Stimulated activated CD8-positive, alpha-beta memory T cell treated with anti-CD3 and anti-CD28 coated beads, Interleukin-7, amount 100 ng/mL, for 1 hour (primary cell): ENCODE results near the gene PTRH2.
A peak's percentile ranks its signal among the peaks of the same experiment; 100 is the strongest.
"Not testable (repeated sequence)": the region's sequence is repeated elsewhere in the genome, so short reads cannot be mapped to it uniquely, and the experiment has no call there.

Experiments used
- DNase-seq, 2 donors: peaks; one replicate each; pipeline ENCODE4 v3.0.0-alpha.2; 2020; ENCODE audit warnings: low read depth in 2 of 2

PTRH2 gene

DNA sequence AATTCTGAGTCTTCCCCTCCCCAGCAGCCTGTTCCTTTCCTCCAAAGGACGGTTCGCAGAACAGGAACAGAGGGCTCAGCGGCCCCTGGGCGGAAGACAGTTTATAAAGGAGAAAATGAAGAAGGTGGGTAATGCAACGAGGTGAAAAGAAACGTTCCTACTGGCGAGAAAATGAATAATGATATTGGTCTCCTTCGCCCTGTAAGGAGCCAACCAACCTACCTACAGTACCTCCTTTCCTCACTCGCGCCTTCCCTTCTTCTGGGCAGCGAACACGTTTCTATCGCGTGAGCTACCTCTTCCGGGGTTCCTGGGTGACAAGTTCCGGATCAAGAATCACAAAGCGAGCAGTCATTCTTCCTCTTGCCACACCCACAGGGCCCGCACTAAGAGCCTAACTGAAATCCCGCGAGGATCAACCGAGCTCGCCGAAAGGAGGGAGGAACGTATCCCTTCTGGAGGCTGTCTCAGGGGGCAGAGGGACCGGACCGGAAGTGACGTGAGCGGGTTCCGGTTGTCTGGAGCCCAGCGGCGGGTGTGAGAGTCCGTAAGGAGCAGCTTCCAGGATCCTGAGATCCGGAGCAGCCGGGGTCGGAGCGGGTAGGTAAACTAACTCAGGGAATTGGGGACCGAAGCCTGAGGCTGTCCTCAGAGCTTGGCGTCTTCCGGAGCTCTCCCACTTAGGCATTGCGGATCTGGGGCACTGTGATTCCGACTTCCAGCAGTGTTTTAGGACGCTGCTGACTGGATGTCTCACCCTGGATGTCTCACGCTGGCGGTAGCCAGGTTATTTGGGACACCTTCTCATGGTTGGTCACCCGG, at the start of gene PTRH2, which contains the start of gene VMP1:
Gene PTRH2 (minus strand): TSS at position 282 of the 822 bp plus-strand sequence. CDS start 9,452 bp downstream, outside the sequence.
Gene VMP1 (plus strand): TSS at position 506 of the 822 bp plus-strand sequence. CDS start 23,793 bp downstream, outside the sequence.
- DNase-seq = peak; percentile 69 to 73

DNA sequence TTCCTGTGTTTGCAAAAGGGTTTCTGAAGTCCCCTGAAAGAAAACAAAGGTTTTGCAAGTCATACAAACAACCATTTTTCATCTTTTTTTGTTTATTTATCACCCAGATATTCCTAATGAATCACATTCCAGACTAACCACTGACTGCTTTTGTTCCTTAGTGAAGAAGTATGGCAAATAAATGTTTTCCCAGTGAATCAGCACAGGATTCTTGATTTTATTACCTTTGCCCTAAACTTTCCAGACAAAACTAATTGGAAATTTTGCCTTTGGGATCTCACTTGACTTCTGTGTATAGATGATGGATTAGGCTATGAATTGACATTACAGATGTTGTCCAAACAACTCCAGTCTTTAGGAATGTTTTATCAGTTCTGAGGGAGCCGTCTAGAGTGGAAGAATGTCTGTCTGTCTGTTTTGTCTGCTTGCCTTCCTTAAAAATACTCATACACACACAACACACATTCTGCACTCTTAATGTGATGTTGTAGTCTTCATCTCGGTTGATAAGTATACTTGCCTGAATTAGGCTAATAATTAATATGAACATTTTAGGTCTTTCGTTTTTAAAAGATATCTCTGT, 49.1 kb upstream of the PTRH2 start:
- DNase-seq = no peak

DNA sequence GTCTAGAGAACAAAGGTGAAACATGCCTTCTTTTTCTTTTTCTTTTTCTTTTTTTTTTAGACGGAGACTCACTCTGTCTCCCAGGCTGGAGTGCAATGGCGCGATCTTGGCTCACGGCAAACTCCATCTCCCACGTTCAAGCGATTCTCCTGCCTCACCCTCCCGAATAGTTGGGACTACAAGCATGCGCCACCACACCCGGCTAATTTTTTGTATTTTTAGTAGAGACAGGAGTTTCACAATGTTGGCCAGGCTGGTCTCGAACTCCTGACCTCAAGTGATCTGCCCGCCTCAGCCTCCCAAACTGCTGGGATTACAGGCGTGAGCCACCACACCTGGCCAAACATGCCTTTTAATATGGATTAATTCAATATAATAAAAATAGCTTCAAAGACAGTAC, 47.8 kb upstream of the PTRH2 start:
- not testable (repeated sequence) for DNase-seq

DNA sequence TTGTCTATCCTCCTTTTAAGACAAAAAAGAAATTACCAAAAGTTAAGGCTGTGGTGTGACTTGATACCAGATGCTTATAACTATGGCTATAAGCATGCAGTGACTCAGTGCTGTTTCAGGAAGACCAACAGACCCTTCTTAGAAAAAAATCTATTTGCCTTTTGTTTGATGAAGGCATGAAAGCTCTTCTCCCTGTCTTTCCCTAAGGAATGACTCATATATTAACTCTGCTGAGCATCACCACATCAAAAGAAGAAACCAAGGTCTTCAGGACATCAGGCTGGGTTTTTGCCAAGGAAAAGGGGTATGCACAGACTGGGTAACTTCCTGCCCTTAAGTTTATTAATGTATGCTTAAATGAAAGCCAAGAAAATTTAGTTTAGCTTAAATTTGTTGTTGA, 47.3 kb upstream of the PTRH2 start:
- no peak for DNase-seq

DNA sequence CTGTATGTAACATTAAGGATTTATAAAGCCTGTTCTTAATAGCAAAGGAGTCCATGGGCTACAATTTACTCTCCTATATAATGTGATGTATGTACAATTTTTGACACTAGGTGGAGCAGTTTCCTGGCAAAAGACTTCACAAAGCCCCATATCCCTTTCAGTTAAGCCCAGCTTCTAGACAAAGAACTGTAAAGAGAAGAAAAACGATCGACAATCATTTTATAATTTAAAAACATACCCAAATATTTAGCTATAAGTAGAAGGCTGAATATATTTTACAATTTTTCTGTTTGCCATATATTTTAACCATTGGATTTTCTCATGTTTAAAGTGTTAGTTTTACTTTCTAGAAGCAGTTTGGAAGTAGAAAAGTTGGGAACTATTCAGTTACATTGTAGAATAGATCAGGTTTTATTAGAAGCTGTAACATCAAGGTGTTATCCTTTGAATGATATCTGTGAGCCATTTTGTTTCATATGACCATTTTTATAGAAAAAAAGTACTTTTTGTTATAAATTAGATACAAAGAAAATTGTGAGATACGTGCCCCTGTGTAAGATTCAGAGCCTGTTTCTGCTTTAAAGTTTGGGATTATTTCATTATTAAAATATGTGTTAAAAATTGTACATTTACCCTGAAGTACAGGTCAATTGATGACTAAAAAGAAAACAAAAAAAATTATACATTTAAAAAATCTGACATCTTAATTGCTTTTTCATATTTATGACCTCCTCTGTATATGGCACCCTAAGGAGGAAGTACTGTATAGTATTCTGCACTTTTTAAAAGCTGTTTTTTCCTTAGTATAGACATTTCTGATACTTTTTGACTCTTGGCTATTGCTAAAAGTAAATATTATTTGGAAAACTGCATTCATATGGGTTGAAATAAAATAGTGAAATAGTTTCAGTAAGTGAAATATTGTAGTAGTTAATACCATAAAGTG, 46.6 kb upstream of the PTRH2 start:
- DNase-seq = no peak

DNA sequence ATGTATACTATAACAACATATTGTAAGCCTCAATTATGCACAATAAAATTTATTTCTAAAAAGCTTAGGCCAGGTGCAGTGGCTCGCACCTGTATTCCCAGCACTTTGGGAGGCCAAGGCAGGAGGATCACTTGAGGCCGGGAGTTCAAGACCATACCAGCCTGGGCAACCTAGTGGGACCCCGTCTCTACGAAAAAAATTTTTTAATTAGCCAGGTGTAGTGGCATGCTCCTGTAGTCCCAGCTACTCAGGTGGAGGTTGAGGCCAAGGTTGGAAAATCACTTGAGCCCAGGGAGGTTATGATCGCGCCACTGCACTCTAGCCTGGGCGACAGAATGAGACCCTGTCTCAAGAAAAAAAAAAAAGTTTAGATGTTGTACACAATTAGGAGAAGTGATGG, 45.7 kb upstream of the PTRH2 start:
- DNase-seq = no peak

DNA sequence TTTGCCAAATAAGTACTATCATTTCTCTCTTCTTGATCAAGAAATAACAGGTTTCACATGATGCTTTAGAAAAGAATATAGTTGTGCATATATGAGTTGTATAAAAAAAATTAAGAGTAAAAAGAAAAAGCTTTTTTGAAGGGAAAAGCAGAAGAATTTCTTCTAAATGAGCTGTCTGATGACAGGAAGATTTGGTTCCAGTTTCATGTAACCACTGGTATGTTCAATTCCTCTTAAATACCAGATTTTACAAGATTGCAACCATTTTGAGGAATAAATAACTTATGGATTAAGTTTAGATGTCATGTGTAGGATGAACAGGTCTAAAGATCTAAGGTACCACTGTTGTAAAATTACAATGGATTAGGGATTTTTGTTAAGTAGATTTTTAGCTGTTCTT, 45.2 kb upstream of the PTRH2 start:
- no peak for DNase-seq

DNA sequence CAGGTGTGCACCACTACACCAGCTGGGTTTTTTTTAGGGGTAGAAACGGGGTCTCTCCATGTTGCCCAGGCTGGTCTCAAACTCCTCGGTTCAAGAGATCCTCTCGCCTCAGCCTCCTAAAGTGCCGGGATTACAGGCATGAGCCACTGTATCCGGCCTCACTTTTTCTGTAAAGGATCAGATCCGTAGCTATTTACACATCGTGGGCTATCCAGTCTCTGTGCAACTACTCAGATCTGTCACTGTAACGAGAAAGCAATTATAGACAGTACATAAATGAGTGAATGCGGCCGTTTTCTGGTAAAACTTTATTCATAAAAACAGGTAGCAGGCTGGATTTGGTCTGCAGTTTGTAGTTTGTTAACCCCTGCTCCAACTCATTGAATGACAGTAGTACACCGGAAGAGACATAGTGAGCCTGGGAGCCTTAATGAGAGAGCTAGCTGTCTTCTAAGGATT, 44.8 kb upstream of the PTRH2 start:
- DNase-seq = no peak

DNA sequence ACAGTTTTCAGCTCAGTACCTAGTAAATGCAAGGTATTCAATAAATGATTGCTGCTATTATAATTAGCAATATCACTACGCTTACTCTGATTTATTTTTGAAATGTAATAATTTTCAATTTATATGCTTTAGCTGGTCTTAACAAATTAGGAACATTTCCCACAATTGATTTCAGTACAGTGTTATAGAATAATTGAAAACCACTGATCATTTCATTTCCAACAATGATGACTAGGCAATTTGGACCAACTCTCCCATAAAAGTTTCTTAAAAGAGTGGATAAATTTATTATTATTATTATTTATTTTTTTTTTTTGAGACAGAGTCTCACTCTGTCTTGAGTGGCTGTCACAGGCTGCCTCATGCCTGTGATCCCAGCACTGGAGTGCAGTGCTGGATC, 41.4 kb upstream of the PTRH2 start:
- DNase-seq = no peak

DNA sequence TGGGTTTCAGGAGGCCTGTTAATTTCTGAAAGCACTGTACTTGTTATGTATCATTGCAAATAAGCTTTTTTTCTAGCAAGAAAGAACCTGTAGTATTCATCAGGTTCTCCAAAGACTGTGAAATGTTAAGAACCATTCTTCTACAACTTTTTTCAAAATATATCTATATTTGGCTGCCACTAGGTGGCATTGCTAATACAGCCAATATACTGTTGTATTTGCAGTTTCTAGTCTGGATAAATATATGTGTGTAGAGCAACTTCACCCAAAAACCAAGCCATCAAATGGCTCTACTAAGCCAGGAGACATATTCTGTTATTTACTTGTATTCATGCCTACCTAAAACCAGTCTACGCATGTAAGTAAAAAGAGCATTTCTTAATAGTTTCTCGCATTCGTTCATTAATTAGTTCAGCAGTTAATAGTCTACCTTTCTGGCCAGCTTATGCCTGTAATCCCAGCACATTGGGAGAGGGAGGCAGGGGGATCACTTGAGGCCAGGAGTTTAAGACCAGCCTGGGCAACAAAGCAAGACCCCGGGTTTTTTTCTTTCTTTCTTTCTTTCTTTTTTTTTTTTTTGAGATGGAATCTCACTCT, 39.7 kb upstream of the PTRH2 start:
- no peak for DNase-seq

DNA sequence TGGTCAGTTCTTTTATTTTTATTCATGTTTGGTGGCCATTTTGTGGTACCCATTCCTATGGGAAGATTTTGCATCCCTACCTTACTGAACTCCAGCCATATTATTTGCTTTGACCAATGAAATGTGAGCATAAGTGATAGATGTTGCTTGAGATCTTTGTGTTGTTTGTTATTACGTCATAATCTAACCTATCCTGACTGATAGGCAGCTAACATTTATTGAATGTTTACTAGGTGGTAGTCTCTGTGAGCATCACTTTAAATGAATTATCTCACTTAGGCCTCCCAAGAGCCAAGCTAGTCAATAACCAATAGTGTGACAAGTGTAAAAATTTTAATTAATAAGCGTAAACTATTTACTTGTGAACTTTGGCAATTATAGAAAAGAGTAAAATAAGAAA, 37.8 kb upstream of the PTRH2 start:
- DNase-seq = no peak

DNA sequence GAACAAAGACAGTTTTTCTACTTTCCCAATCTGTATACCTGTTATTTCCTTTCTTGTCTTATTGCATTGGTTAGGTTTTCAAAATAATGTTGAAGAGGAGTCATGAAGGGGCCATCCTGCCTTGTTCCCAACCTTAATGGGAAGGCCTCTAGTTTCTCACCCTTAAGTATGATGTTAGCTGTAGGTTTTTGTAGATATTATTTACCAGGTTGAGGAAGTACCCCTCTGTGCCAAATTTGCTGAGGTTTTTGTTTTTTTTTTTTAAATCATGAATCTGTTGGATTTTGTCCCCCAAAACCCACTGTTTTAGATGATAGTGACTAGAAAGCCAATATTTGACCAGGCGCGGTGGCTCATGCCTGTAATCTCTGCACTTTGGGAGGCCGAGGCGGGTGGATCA, 36.6 kb upstream of the PTRH2 start:
- no peak for DNase-seq

DNA sequence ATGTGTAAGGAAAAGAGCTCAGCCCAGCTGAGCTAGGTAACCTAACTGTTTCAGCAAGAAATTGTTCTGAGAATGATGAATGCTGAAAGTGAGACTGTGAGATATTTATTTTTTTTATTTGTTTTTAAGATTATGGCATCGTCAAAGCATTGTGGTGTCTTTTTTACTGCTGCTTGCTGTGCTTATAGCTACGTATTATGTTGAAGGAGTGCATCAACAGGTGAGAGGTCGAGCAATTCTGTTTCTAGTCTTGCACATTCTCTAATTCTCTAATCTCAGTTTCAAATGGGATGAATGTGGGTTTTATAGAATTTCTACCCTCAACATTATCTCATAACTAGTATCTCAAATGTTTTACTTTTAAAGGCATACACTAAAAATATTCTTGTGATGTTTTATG, 30.1 kb upstream of the PTRH2 start:
- DNase-seq = no peak

DNA sequence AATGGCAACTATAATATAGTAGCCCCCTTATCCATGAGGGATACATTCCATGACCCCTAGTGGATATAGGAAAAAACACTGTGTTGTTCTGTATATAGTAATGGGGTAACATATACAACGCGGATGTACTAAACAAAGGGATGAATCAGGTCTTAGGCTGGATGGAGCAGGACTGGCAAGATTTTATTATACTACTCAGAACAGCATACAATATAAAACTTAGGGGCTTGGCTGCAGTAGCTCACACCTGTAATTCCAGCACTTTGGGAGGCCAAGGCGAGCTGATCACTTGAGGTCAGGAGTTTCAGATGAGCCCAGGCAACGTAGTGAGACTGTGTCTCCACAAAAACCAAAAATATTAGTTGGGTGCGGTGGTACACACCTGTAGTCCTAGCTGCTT, 27.0 kb upstream of the PTRH2 start:
- no peak for DNase-seq

DNA sequence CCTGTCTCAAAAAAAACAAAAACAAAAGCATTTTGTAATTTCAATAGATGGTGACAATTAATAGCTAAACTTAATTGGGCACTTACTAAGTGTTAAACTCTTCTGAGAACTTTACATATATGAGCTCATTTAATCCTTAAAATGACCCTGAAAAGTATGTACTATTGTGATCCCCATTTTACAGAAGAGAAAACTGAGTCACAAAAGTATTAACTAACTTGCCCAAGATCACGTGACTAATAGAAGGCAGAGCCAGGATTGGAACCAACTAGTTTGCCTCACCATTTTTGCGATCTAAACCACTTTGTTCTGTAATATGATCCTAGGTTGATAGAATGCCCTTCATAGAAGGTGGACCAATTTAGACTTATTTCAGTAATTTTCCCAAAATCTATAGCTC, 26.5 kb upstream of the PTRH2 start:
- DNase-seq = no peak

DNA sequence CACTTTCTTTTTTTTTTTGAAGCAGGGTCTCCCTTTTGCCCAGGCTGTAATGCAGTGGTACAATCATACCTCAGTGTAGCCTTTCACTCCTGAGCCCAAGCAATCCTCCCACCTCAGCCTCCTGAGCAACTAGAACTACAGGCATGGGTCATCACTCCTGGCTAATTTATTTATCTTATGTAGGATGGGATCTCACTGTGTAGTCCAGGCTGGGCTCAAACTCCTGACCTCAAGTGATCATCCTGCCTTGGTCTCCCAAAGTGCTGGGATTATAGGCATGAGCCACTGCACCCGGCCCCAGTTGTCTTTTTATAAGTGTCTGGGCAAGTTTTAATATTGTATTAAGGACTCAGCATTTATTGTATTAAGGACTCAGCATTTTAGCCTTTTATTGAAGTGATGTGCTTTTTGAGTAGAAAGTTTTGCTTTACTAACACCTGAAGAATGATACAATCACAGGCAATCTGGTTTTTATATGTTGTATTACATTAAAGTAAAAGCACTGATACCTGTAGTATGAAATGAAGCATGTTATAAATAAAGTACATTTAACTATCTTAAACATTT, 23.1 kb upstream of the PTRH2 start:
- no peak for DNase-seq

DNA sequence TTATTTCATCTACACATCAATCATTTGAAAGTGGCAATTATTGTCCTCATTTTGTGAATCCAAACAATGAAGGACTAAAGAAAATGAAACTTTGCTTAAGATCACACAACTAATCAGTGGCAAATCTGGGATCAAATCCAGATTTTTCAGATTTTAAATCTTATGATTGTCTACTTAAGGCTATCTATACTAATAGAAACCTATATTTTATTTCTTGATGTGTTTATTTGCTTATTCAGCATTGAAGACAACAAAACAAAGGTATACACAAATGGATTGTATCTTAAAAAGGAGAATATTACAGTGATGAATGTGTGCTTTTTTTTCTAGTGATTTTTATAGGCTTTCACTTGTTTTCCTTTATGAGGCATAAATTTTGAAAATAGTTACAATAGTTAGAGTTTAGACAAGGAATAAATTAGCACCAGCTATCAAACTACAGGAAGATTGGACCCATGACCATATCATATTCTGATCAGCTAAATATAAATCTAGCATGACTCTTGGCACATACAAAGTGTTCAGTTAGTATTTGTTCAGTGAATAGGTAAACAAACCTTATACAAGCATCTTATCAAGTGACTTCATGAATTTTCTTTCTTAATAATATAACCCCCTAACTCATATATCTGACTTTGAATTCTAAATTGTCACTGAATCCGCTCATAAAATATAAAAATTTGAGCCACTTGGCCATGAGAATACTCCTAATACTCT, 20.7 kb upstream of the PTRH2 start:
- no peak for DNase-seq

DNA sequence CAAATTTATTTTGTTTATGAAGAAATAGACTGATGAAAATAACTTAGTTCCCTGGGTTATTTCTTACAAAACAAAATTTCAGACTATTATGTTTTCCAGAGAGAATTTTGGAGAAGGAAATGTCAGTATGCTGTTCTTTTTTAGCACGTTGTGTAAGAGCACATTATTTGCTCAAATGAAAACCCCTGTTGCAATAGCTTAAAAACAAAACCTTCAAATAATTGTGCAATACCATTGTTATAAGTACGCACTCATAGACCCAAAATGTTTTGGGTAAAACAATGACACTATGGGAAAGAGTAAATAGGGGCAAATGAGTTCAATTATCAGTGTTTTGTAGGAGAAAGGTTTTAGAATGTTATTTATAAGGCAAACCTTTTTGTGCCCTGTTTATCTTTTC, 18.5 kb upstream of the PTRH2 start:
- DNase-seq = no peak

DNA sequence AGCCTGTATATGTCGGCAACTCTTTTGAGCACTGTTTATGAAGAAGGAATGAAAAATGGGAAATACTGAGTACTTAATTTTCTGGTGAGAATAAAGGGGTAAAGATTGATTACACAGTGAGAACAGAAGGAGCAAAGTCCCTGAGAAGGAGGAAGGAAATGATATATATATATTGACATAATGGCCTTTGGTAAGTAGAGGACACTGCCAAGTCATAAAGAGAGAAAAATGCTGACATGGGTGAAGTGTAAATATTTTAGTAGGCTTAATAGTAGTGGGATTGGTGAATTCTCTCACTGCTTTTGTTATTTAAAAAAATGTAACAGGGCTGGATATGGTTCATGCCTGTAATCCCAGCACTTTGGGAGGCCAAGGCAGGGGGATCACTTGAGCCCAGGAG, 16.4 kb upstream of the PTRH2 start:
- no peak for DNase-seq

DNA sequence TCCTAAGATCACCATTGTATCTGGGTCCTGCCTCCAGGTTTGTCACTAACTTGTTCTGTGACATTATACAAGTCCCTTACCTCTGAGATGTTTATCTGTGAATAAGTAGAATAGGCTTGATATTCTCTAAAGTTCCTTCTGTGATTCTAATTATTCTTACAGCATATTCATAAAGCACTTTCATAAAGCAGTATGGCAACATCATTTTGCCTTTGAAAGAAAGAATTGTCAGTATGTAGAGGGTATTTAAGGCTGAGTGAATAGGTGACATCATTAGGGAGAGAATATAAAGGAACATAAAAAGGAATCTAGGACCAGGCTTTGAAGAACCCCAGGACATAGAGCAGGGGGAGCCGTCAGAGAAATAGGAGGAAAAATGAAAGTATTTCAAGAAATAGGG, 15.8 kb upstream of the PTRH2 start:
- no peak for DNase-seq

DNA sequence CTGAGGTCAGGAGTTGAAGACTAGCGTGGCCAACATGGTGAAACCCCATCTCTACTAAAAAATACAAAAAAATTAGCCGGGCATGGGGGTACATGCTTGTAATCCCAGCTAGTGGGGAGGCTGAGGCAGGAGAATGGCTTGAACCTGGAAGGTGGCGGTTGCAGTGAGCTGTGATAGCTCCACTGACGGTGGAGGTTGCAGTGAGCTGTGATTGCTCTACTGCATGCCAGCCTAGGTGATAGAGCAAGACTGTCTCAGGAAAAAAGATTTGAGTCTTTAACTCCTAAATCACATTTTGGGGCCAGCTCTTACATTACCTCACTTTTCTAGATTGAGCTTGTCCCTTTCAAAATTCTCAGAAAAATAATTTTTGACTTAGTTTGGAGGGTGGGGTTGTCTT, 15.4 kb upstream of the PTRH2 start:
- DNase-seq = no peak
